Loucy (cell line): Measurements from ENCODE around the gene MRPS23.

Source experiments
- H2AFZ ChIP-seq: fragments of 200-600 bp; sonication (generic); 2 replicates; pipeline ENCODE4 v1.6.0; 2016; ENCODE audit warnings: antibody characterized with exemption, mild to moderate bottlenecking, low read length, moderate library complexity
- H3F3A ChIP-seq: fragments of 200-600 bp; 2 replicates; pipeline ENCODE4 v1.6.0; 2016; ENCODE audit warnings: antibody characterized with exemption, low read depth, mild to moderate bottlenecking
- H3K27me3 ChIP-seq: fragments of 200-600 bp; sonication (generic); 2 replicates; pipeline ENCODE4 v1.6.1; 2014; ENCODE audit warnings: low read length, mild to moderate bottlenecking; ENCODE audit not compliant: insufficient read depth, poor library complexity, severe bottlenecking
- H3K36me3 ChIP-seq: fragments of 200-600 bp; sonication (generic); 2 replicates; pipeline ENCODE4 v1.6.1; 2016; ENCODE audit warnings: low read length; ENCODE audit not compliant: insufficient read depth
- H3K4me1 ChIP-seq: fragments of 200-600 bp; sonication (generic); 2 replicates; pipeline ENCODE4 v1.5.1; 2014; ENCODE audit warnings: low read length, mild to moderate bottlenecking; ENCODE audit not compliant: insufficient read depth, poor library complexity, severe bottlenecking
- H3K4me2 ChIP-seq: fragments of 200-600 bp; sonication (generic); 2 replicates; pipeline ENCODE4 v1.6.0; 2014; ENCODE audit warnings: antibody characterized with exemption, low read length, low read depth, mild to moderate bottlenecking; ENCODE audit not compliant: poor library complexity, severe bottlenecking
- H3K4me3 ChIP-seq: fragments of 200-600 bp; sonication (generic); 2 replicates; pipeline ENCODE4 v1.5.1; 2014; ENCODE audit warnings: low read length, mild to moderate bottlenecking, mixed read lengths; ENCODE audit not compliant: poor library complexity, severe bottlenecking
- H3K79me2 ChIP-seq: fragments of 200-600 bp; sonication (generic); 2 replicates; pipeline ENCODE4 v1.6.1; 2014; ENCODE audit warnings: low read length; ENCODE audit not compliant: insufficient read depth
- H3K9ac ChIP-seq: fragments of 200-600 bp; sonication (generic); 2 replicates; pipeline ENCODE4 v1.6.0; 2014; ENCODE audit warnings: mild to moderate bottlenecking, low read depth, low read length, moderate library complexity; ENCODE audit not compliant: poor library complexity, severe bottlenecking
- H3K9me2 ChIP-seq: fragments of 200-600 bp; sonication (generic); replicated peaks from 2 replicates; pipeline ENCODE4 v1.6.1; 2016; ENCODE audit warnings: low read depth, low read length, mixed read lengths
- H3K9me3 ChIP-seq: fragments of 200-600 bp; sonication (generic); 2 replicates; pipeline ENCODE4 v1.6.1; 2014; ENCODE audit warnings: mild to moderate bottlenecking, antibody characterized with exemption, low read length, low read depth; ENCODE audit not compliant: insufficient read depth
- H4K20me1 ChIP-seq: fragments of 200-600 bp; sonication (generic); 2 replicates; pipeline ENCODE4 v1.6.0; 2014; ENCODE audit warnings: antibody characterized with exemption, low read length, mild to moderate bottlenecking; ENCODE audit not compliant: insufficient read depth, poor library complexity, severe bottlenecking
- EZH2phosphoT487 ChIP-seq: fragments of 200-600 bp; IDR thresholded peaks from 2 replicates; pipeline ENCODE4 v1.6.1; 2018; ENCODE audit warnings: antibody characterized with exemption, mild to moderate bottlenecking, moderate library complexity, borderline replicate concordance
- TF ChIP-seq, protein P1 (sequence below): fragments of 200-600 bp; sonication (generic); conservative IDR thresholded peaks from 2 replicates; pipeline ENCODE4 v1.5.1; 2014; ENCODE audit warnings: mild to moderate bottlenecking, antibody characterized with exemption, low read length

Gene MRPS23

DNA sequence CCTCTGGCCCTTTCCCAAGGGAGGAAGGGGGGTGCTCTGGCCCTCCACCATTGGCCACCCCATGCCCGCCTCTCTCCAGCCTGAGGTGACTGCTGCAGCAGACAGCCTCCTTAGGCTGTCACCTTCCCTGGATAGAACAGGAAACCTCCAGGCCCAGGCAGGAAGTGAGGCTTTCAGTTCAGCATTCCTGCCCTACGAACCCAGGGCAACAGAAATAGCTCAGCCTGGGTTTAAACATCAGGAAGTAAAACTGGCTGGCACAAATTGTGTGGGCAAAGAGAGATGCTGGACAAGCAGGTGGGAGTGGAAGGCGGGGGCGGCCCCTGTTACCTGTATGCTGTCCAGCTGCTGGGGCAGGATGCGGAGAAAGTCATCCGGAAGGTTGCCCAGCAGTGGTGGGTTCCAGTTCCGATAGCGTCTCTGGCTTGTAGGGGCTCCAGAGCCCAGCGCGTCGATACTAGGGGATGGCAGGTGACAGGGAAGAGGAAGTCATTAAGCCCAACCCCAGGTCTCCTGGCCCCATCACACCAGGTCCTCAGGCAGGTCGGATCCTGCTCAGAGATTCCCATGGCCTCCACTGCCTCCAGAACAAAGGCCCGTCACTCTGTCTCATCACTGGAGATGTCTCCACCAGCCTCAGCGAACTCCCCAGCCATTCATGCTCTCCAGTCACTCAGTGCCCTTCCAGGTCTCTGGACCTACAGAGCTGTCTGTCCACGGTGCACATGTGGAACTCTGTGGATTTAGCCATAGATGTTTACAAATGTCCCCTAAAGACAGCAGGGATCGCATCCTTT, 23.6 kb upstream of the MRPS23 start:
- Histone ChIP-seq H3K36me3 (no peaks in the 10 kb centered on the region), H3K9me2 (no peaks in the 10 kb centered on the region), H3K9ac (peak overlapping the region; percentile 34), H3K4me1 (peaks cover 76% of the 10 kb centered on the region), H3K4me3 (peak overlapping the region; percentile 7), H3K4me2 (peak overlapping the region; percentile 52), H3K9me3 (no peaks in the 10 kb centered on the region), H3K27me3 (no peaks in the 10 kb centered on the region), H4K20me1 (no peaks in the 10 kb centered on the region), H2AFZ (no peak overlapping the region), H3K79me2 (no peaks in the 10 kb centered on the region), H3F3A (0 out of 2 replicates have a peak, but pooled peaks cover 4% of the 10 kb centered on the region)
- TF ChIP-seq, protein P1, sequence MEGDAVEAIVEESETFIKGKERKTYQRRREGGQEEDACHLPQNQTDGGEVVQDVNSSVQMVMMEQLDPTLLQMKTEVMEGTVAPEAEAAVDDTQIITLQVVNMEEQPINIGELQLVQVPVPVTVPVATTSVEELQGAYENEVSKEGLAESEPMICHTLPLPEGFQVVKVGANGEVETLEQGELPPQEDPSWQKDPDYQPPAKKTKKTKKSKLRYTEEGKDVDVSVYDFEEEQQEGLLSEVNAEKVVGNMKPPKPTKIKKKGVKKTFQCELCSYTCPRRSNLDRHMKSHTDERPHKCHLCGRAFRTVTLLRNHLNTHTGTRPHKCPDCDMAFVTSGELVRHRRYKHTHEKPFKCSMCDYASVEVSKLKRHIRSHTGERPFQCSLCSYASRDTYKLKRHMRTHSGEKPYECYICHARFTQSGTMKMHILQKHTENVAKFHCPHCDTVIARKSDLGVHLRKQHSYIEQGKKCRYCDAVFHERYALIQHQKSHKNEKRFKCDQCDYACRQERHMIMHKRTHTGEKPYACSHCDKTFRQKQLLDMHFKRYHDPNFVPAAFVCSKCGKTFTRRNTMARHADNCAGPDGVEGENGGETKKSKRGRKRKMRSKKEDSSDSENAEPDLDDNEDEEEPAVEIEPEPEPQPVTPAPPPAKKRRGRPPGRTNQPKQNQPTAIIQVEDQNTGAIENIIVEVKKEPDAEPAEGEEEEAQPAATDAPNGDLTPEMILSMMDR = no peak
- no peak for TF ChIP-seq EZH2phosphoT487

DNA sequence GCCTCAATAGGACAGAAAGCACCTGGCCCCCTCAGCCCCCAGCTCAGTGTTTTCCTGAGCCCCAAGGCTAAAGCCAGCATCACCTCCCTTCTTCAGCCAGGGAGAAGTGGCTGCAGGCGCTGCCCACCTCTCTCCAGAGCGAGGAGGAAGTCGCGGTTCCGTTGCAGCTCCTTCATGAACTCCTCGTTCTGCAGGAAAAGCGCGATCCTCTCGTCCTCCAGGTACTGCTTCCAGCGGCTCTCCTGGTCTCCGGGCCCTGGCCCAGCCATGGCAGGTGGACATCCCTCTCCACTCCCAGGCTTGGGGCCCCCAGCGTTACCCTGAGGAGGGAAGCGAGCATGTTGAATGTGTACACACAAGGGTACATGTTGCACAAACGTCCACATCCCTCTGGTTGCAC, 22.7 kb upstream of the MRPS23 start:
- 0 out of 2 replicates have a peak, but pooled peaks cover 4% of the 10 kb centered on the region for H3F3A ChIP-seq
- no peaks in the 10 kb centered on the region for H3K27me3 ChIP-seq
- H3K4me1 ChIP-seq = peaks cover 80% of the 10 kb centered on the region
- H3K4me2 ChIP-seq = peak overlapping the region; percentile 52
- H3K36me3 ChIP-seq = no peaks in the 10 kb centered on the region
- no peaks in the 10 kb centered on the region for H3K9me2 ChIP-seq
- no peaks in the 10 kb centered on the region for H4K20me1 ChIP-seq
- H3K9me3 ChIP-seq = no peaks in the 10 kb centered on the region
- no peak overlapping the region for H3K4me3 ChIP-seq
- no peaks in the 10 kb centered on the region for H3K79me2 ChIP-seq
- TF ChIP-seq EZH2phosphoT487 = no peak
- TF ChIP-seq, protein P1 = no peak
- H3K9ac ChIP-seq = peak overlapping the region; percentile 34
- H2AFZ ChIP-seq = no peak overlapping the region

DNA sequence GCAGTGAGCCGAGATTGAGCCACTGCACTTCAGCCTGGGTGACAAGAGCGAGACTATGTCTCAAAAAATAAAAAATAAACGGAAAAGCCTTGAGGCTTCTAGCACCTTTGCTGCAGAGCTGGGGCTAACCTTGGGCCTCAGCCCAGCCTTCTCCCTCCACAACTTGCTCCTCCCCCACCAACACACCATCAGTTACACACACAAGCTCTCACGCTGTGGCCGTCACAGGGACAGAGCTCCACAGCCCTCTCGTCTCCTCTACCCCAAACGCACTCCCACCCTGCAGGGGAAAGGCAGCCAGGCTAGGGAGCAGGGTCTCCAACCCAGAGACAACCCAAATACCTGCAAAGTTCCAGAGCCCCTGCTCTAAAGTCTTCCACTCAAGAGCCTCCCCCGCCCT, 22.0 kb upstream of the MRPS23 start:
- no peak for TF ChIP-seq EZH2phosphoT487
- TF ChIP-seq, protein P1 = no peak
- Histone ChIP-seq H3K4me3 (no peak overlapping the region), H3K4me2 (no peak overlapping the region), H3K36me3 (no peaks in the 10 kb centered on the region), H4K20me1 (no peaks in the 10 kb centered on the region), H3K9me2 (no peaks in the 10 kb centered on the region), H3F3A (0 out of 2 replicates have a peak, but pooled peaks cover 4% of the 10 kb centered on the region), H3K9ac (no peak overlapping the region), H3K4me1 (peaks cover 82% of the 10 kb centered on the region), H2AFZ (no peak overlapping the region), H3K27me3 (no peaks in the 10 kb centered on the region), H3K9me3 (no peaks in the 10 kb centered on the region), H3K79me2 (no peaks in the 10 kb centered on the region)
